HG02610 (cell line): ENCODE data around the gene KMT2D.
A peak's percentile ranks its signal among the peaks of the same experiment; 100 is the strongest.

ENCODE experiments used
- ATAC-seq: cut with Tn5 transposase; IDR thresholded peaks from one replicate; pipeline ENCODE4 v1.9.1; 2021; ENCODE audit warnings: mild to moderate bottlenecking, moderate library complexity; ENCODE audit not compliant: unreplicated experiment

KMT2D gene

GRCh38 chr12:49060237-49061156, at the start of gene KMT2D:
TSS of gene KMT2D (minus strand) at chr12:49060794. CDS start at chr12:49055324, 5,470 bp downstream.
- peak; percentile 46 for ATAC-seq

GRCh38 chr12:49109641-49110463, 49.3 kb upstream of the KMT2D start:
- no peak for ATAC-seq

- ATAC-seq = no peak
Measured at GRCh38 chr12:49108958-49109404, 48.4 kb upstream of the KMT2D start.

- no peak for ATAC-seq
Measured at GRCh38 chr12:49105504-49106084, 45.0 kb upstream of the KMT2D start.

- no peak for ATAC-seq
Measured at GRCh38 chr12:49104822-49105221, 44.2 kb upstream of the KMT2D start.

GRCh38 chr12:49100380-49100779, 39.8 kb upstream of the KMT2D start:
- no peak for ATAC-seq

- no peak for ATAC-seq
Measured at GRCh38 chr12:49098703-49099102, 38.1 kb upstream of the KMT2D start.

GRCh38 chr12:49098035-49098451, 37.4 kb upstream of the KMT2D start:
- no peak for ATAC-seq

GRCh38 chr12:49097381-49097780, 36.8 kb upstream of the KMT2D start:
- ATAC-seq = no peak

GRCh38 chr12:49094975-49095365, 34.4 kb upstream of the KMT2D start:
- ATAC-seq = no peak

GRCh38 chr12:49094160-49094974, 33.8 kb upstream of the KMT2D start, which contains the start of gene DHH:
TSS of gene DHH (minus strand) at chr12:49094801. CDS start at chr12:49094512, 289 bp downstream.
- no peak for ATAC-seq

- no peak for ATAC-seq
Measured at GRCh38 chr12:49093792-49094159, 33.2 kb upstream of the KMT2D start.

- no peak for ATAC-seq
Measured at GRCh38 chr12:49092816-49093406, 32.3 kb upstream of the KMT2D start.

- no peak for ATAC-seq
Measured at GRCh38 chr12:49092086-49092815, 31.7 kb upstream of the KMT2D start.

- ATAC-seq = no peak
Measured at GRCh38 chr12:49091836-49092085, 31.2 kb upstream of the KMT2D start.

GRCh38 chr12:49091056-49091835, 30.7 kb upstream of the KMT2D start:
- no peak for ATAC-seq

- no peak for ATAC-seq
Measured at GRCh38 chr12:49089821-49090773, 29.5 kb upstream of the KMT2D start.

- ATAC-seq = no peak
Measured at GRCh38 chr12:49088932-49089330, 28.3 kb upstream of the KMT2D start.
